ENCODE measurements around the gene SCN2B. TPM values are rescaled to one million over a fixed set of nuclear protein-coding genes. Genes with fewer than 3 reads are reported as not detected.

SCN2B gene
- total RNA-seq, 1 donor from 2014 or later, result 0.39 TPM

DNA sequence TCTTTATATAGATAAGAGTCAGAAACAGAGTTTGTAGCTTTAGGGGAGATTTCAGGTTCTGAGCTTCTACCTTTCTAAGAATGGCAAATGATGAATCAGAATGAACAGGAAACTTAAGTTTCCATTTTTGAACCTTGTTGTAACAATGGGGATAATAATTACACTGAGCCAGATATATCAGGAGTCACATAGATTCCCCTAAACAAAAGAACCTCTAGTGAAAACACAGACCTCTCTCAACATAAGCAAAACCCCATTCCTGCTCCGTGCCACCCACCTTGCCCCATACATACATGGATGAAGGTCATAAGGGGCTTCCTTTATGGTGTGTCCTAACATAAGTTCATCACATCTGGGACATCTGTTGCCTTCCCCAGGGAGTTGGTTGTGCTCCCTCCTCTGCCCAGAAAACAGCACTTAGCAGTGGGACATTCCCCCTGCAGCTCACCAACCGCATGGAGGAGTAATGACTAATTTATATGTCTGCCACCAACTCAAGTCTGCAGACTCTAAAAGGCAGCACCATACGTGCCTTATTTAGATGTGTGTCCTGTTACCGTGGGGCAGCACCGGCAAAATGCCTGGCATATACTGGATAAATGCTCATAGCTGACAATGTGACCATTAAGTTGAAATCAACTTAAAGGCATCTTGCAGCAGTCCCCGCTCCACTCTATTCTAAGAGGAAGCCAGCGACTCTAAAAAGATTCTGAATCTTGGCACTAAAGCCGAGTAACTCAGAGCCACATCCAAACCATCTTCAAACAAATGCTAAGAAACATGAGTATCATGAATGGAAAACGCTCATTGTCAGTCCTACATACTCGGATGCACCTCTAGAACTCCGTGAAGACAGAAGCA is 40.4 kb upstream of the SCN2B start:
- DNase-seq, result no peak
- Mint-ChIP-seq H3K27me3 (ENCODE audit: unreplicated experiment) (peaks cover 1% of the 10 kb centered on the region), H3K36me3 (ENCODE audit: unreplicated experiment) (no peaks in the 10 kb centered on the region), H3K27ac (ENCODE audit: unreplicated experiment) (peak overlapping the region; percentile 41), H3K9me3 (ENCODE audit: unreplicated experiment) (peaks cover 1% of the 10 kb centered on the region), H3K4me3 (ENCODE audit: unreplicated experiment) (no peak overlapping the region), H3K4me1 (ENCODE audit: low read depth, unreplicated experiment) (peaks cover 8% of the 10 kb centered on the region)
- TF ChIP-seq, protein P1, sequence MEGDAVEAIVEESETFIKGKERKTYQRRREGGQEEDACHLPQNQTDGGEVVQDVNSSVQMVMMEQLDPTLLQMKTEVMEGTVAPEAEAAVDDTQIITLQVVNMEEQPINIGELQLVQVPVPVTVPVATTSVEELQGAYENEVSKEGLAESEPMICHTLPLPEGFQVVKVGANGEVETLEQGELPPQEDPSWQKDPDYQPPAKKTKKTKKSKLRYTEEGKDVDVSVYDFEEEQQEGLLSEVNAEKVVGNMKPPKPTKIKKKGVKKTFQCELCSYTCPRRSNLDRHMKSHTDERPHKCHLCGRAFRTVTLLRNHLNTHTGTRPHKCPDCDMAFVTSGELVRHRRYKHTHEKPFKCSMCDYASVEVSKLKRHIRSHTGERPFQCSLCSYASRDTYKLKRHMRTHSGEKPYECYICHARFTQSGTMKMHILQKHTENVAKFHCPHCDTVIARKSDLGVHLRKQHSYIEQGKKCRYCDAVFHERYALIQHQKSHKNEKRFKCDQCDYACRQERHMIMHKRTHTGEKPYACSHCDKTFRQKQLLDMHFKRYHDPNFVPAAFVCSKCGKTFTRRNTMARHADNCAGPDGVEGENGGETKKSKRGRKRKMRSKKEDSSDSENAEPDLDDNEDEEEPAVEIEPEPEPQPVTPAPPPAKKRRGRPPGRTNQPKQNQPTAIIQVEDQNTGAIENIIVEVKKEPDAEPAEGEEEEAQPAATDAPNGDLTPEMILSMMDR (IDR thresholded peaks at IDR 0.05; ENCODE audit: partially characterized antibody, unreplicated experiment), result no peak

DNA sequence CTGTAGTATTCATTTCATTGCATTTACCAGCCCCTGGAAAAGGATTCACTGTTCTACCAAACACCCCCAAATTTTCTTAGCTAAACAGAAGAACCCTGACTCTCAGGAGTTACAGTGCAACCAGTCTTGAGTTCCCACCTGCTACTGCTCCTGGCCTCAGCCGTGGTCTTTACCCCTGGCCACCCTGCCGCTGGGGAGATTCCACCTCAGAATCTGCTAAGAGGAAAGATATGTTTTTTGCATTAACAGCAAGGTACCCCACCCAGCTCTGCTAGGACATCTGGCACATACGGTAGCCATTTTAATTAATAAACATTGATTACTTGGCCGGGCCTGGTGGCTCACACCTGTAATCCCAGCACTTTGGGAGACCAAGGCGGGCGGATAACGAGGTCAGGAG is 39.3 kb upstream of the SCN2B start:
- Mint-ChIP-seq H3K9me3 (ENCODE audit: unreplicated experiment) (peaks cover 1% of the 10 kb centered on the region), H3K4me3 (ENCODE audit: unreplicated experiment) (no peak overlapping the region), H3K36me3 (ENCODE audit: unreplicated experiment) (no peaks in the 10 kb centered on the region), H3K4me1 (ENCODE audit: low read depth, unreplicated experiment) (peaks cover 8% of the 10 kb centered on the region), H3K27me3 (ENCODE audit: unreplicated experiment) (peaks cover 1% of the 10 kb centered on the region), H3K27ac (ENCODE audit: unreplicated experiment) (no peak overlapping the region)
- TF ChIP-seq, protein P1 (IDR thresholded peaks at IDR 0.05; ENCODE audit: partially characterized antibody, unreplicated experiment), result no peak
- DNase-seq, result no peak

DNA sequence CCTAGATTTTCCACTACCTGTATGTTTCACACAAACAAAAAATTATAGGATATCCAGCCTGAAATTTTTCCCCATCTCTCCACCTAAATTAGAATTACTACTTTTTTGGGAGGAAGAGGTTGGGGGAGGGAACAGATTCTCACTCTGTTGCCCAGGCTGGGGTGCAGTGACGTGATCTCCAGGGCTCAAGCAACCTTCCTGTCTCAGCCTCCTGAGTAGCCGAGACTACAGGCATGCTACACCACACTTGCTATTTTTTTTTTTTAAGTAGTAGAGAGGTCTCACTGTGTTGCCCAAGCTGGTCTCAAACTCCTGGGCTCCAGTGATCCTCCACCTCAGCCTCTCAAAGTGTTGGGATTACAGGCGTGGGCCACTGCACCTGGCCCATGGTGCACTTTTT is 38.8 kb upstream of the SCN2B start:
- peaks cover 8% of the 10 kb centered on the region for H3K4me1 Mint-ChIP-seq (ENCODE audit: low read depth, unreplicated experiment)
- H3K9me3 Mint-ChIP-seq (ENCODE audit: unreplicated experiment), result peaks cover 1% of the 10 kb centered on the region
- DNase-seq, result no peak
- H3K4me3 Mint-ChIP-seq (ENCODE audit: unreplicated experiment), result no peak overlapping the region
- TF ChIP-seq, protein P1 (IDR thresholded peaks at IDR 0.05; ENCODE audit: partially characterized antibody, unreplicated experiment), result no peak
- H3K36me3 Mint-ChIP-seq (ENCODE audit: unreplicated experiment), result no peaks in the 10 kb centered on the region
- H3K27me3 Mint-ChIP-seq (ENCODE audit: unreplicated experiment), result peaks cover 1% of the 10 kb centered on the region
- no peak overlapping the region for H3K27ac Mint-ChIP-seq (ENCODE audit: unreplicated experiment)

DNA sequence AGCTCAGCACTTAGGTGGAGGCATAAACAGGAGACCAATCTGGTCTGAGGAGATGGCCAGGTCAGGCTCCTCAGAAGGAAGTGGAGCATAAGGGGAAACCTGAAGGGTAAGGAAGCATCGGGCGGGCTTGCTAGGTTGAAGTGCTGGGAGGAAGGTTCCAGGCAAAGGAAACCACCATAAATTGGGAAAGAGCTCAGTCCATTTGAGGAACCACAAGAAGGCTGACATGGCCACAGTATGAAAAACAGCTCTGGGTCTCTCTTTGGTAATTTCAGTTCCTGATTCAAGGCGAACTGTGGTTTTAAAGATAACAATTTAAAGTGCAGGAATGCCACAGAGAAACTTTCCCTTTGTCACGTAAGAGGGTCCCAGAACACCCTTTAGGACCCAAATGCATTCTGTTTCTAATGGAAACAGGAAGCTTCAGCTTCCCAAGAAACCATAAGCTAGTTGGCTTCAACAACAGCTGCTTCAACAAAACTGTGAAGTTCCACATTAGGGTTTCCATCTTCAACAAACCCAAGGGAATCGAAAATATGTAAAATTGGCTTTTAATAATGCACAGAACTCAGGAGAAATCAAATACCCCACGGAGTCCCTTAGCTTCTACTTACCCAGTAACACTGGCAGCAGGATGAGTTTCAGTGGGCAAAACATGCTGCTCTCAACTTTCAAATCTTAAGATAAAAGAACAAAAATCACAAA is 37.9 kb upstream of the SCN2B start:
- Mint-ChIP-seq H3K36me3 (ENCODE audit: unreplicated experiment) (no peaks in the 10 kb centered on the region), H3K4me1 (ENCODE audit: low read depth, unreplicated experiment) (peaks cover 8% of the 10 kb centered on the region), H3K9me3 (ENCODE audit: unreplicated experiment) (peaks cover 1% of the 10 kb centered on the region), H3K27me3 (ENCODE audit: unreplicated experiment) (peaks cover 1% of the 10 kb centered on the region), H3K27ac (ENCODE audit: unreplicated experiment) (no peak overlapping the region), H3K4me3 (ENCODE audit: unreplicated experiment) (no peak overlapping the region)
- TF ChIP-seq, protein P1 (IDR thresholded peaks at IDR 0.05; ENCODE audit: partially characterized antibody, unreplicated experiment), result no peak
- no peak for DNase-seq

DNA sequence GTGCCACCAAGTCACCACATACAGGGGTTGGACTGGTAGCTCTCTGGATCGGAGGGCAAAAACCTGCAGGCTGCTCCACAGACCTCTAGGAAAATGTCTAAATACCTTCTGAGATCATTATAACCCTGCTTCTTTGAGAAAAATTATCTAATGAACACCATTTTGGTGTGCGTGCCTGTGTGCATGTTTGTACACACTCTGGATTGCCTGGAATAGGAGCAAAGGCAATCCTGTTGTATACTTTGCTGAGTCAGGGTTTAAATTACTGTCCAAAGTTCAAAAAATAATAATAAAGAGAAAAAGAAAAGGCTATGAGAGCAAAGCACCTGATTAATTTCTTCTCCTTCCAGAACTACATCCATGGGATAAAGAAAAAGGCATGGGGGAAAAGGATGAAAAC is 37.3 kb upstream of the SCN2B start:
- H3K4me3 Mint-ChIP-seq (ENCODE audit: unreplicated experiment), result no peak overlapping the region
- H3K36me3 Mint-ChIP-seq (ENCODE audit: unreplicated experiment), result no peaks in the 10 kb centered on the region
- TF ChIP-seq, protein P1 (IDR thresholded peaks at IDR 0.05; ENCODE audit: partially characterized antibody, unreplicated experiment), result no peak
- H3K9me3 Mint-ChIP-seq (ENCODE audit: unreplicated experiment), result peaks cover 1% of the 10 kb centered on the region
- DNase-seq, result no peak
- peaks cover 1% of the 10 kb centered on the region for H3K27me3 Mint-ChIP-seq (ENCODE audit: unreplicated experiment)
- H3K27ac Mint-ChIP-seq (ENCODE audit: unreplicated experiment), result no peak overlapping the region
- H3K4me1 Mint-ChIP-seq (ENCODE audit: low read depth, unreplicated experiment), result peaks cover 8% of the 10 kb centered on the region

Measured in glutamatergic neuron (in vitro differentiated cells).